Right cardiac atrium (tissue), 5 donors: ENCODE measurements around the gene CTTNBP2NL. TPM values are rescaled to one million over a fixed set of nuclear protein-coding genes. Genes with fewer than 3 reads are reported as not detected.

Experiments used
- ATAC-seq, 2 donors: fragments of 200-7000 bp; cut with Tn5 transposase; one replicate each; pipeline versions ENCODE4 v1.8.0 to v1.9.1; 2020; ENCODE audit warnings: moderate library complexity in 2 of 2, mild to moderate bottlenecking in 1 of 2
- DNase-seq, 3 donors: peaks; one replicate each; pipeline ENCODE4 v3.0.0-alpha.2; 2020
- H3K27ac ChIP-seq: one replicate; pipeline ENCODE4 v1.5.1; 2013; ENCODE audit warnings: mild to moderate bottlenecking, low read length, control low read depth, moderate library complexity
- H3K27me3 ChIP-seq: one replicate; pipeline ENCODE4 v1.6.1; 2013; ENCODE audit not compliant: control insufficient read depth, insufficient read depth
- H3K4me1 ChIP-seq: one replicate; pipeline ENCODE4 v1.6.1; 2013; ENCODE audit warnings: low read length; ENCODE audit not compliant: control insufficient read depth, insufficient read depth
- H3K4me3 ChIP-seq: one replicate; pipeline ENCODE4 v1.5.1; 2013; ENCODE audit warnings: low read length, control low read depth
- H3K9me3 ChIP-seq: one replicate; pipeline ENCODE4 v1.6.1; 2013; ENCODE audit warnings: low read length; ENCODE audit not compliant: control insufficient read depth
- WGBS: extraction: QIAGEN DNeasy Blood & Tissue Kit; methylation state at CpG from one replicate; pipeline ENCODE4 v1.1.7; 2013; 5-methylcytosine and 5-hydroxymethylcytosine counted together
- intact Hi-C, 4 donors: fragments of 100-400 bp; cut with DNase I; formaldehyde crosslinking; loops; one replicate each; pipeline versions ENCODE4 v1.11.0 to v1.14.0; 2022 to 2023
- microRNA-seq, 2 donors: library from miRNA; unstranded; fragments of <30 nt; microRNA quantifications; one replicate each; pipeline ENCODE4 v1.2.0, GENCODE V29; 2020 to 2021
- polyA plus RNA-seq: library from polyadenylated mRNA; stranded (reverse); fragments of 200-250 nt; gene quantifications from one replicate; pipeline ENCODE4 v1.2.3, GENCODE V29; 2013
- total RNA-seq, 4 donors: library from RNA; stranded (reverse); fragmentation: NEBNext Ultra II Directional; extraction: Animal tissue kit (Norgen Biotek cat#: 25700); gene quantifications; one replicate each; pipeline ENCODE4 v1.2.1, GENCODE V29; 2021
- donor health status: healthy with polysubstance abuse.
- donor health status: DM: no; HTN: yes; CAD: no.
- donor health status: DM: no; HTN: no; CAD: no.
- donor health status: DM: no; HTN: yes; CAD: no; lungs with severe emphysema.
- donor health status: DM: yes; HTN: yes; CAD: no.

Gene CTTNBP2NL
- total and polyA plus RNA-seq, 5 donors: 5.1 to 24.9 (median 16.7) TPM

DNA sequence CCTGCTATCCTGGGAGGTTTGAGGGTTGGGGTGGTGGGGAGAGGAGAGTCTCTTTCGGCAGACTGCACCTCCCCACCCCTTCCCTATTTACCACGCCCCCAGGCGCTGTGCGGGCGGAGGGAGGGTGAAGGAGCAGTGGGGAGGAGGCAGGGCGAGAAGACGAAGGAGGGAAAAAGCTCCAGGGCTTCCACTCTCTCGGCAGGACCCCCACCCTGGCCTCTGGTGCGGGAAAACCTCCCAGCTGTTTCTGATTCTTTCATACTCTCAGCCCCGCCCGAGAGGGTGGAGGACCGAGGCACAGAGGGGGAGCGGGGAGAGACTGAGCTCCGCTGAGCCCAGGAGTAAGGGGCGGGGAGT is 111.9 kb downstream of the CTTNBP2NL start:
- Histone ChIP-seq H3K27ac (no peak overlapping the region), H3K4me3 (peak overlapping the region; percentile 51), H3K27me3 (no peaks in the 10 kb centered on the region), H3K4me1 (no peaks in the 10 kb centered on the region), H3K9me3 (no peaks in the 10 kb centered on the region)
- 1% methylated on average over 15 of the region's 15 CpGs for WGBS
- peak; percentile 11 to 50 for ATAC-seq
- intact Hi-C loops: loop anchor here in 2 of 4 donors (10.0 kb wide), 1 partner anchor 197 kb away; the partner anchor contains the start of gene RHOC (in 2 of the 2)
- DNase-seq: peak in 1 of 3 donors; percentile 62

DNA sequence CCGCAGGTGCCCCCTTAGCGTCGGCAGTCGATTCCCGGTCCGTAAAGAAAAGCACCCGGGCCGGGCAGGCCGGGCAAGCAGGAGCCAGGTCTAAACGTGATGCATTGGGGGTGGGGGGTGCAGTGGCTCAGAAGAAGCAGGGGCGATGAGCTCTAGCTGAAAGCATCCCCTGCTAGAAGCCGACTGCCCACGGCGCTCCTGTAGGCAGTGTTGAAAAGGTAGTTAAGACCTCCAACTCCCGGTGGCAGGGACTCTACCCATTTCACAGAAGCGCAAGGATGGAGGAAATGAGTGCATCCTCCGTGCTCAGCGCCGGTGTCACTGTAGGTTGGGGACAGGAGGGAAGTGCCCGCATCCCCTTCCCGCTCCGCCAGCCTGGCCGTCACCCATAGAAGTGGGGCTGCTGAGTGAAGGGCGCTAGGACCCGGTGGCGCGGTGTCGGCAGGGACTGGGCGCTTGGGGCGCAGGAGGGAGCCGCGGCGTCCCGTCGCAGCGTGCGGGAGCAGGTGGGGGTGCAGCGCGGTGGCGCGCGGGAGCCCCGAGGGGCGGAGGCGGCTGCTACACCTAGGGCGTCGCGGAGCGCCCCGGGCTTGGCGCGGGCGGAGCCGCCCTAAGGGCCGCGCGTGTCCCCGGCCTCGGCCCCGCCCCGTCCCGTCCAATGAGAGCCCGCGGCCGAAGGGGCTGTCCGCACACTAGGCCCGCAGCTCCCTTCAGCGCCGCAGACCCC is 112.4 kb downstream of the CTTNBP2NL start, which contains the start of gene WNT2B:
Gene WNT2B (plus strand): TSS at position 688 of the 727 bp plus-strand sequence. CDS start 298 bp downstream, outside the sequence.
- DNase-seq: peak; percentile 34 to 66 (median 64)
- ATAC-seq: peak; percentile 48 to 63
- no peaks in the 10 kb centered on the region for H3K4me1 ChIP-seq
- H3K27me3 ChIP-seq: no peaks in the 10 kb centered on the region
- no peak within 1 kb of the TSS for H3K27ac ChIP-seq
- H3K4me3 ChIP-seq: peak within 1 kb of the TSS; percentile 51
- no peaks in the 10 kb centered on the region for H3K9me3 ChIP-seq
- intact Hi-C loops: loop anchor here in 2 of 4 donors (10.0 kb wide), 1 partner anchor 196 kb away; the partner anchor contains the start of gene RHOC (in 2 of the 2)
- WGBS: under 1% methylated on average over 69 of the region's 69 CpGs

DNA sequence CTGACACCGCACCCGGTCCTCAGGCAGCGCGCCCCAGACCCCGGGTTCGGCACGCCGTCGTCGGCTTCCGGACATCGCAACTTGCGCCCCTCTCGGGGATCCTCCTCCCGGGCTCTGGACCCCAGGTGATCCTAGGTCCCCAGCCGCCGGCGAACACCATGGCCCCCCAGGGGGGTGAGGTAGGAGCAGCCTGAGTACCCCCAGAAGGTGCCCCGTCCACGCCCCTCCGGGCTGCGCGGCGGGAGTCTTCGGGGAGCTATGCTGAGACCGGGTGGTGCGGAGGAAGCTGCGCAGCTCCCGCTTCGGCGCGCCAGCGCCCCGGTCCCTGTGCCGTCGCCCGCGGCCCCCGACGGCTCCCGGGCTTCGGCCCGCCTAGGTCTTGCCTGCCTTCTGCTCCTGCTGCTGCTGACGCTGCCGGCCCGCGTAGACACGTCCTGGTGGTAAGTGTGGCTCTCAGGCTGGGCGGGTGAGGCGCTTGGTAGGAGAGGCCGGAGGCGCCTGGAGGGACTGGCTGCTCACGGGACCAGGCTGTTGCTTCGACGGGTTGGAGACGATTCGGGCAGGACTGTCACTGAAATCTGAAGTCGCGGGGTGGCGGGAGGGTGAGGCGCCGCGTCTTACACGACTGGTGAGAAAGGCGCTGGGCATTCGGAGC is 113.1 kb downstream of the CTTNBP2NL start:
- Histone ChIP-seq H3K4me3 (peak overlapping the region; percentile 51), H3K27ac (no peak overlapping the region), H3K9me3 (no peaks in the 10 kb centered on the region), H3K27me3 (no peaks in the 10 kb centered on the region), H3K4me1 (no peaks in the 10 kb centered on the region)
- intact Hi-C loops: loop anchor here in 2 of 4 donors (10.0 kb wide), 1 partner anchor 196 kb away; the partner anchor contains the start of gene RHOC (in 2 of the 2)
- DNase-seq: peak; percentile 27 to 70 (median 67)
- peak in 1 of 2 donors; percentile 33 for ATAC-seq
- 12% methylated on average over 66 of the region's 66 CpGs for WGBS

DNA sequence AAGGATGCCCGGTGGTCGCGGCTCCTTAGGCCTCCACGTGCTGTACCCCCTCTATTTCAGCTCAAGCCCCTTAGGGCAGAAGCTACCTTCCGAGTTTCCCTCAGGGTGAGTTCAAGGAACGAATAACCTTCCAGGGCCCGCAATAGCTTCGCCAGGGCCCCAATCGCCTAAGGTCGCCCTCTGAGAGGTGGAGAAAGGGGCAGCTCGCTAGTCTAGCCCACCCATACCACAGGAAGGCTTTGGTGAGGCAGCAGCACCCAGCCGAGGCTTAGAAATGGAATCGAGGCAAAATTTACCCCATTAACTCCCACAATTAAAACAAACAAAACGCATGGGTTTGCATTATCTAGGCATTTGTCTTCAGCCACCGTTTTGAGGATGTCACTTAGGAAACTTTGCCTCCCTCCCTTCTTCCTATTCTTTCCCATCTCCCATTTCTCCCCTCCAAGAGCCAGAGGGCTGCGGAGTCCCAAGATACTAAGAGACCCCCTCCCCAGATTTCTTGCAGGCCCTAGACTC is 113.7 kb downstream of the CTTNBP2NL start:
- intact Hi-C loops: loop anchor here in 2 of 4 donors (10.0 kb wide), 1 partner anchor 195 kb away; the partner anchor contains the start of gene RHOC (in 2 of the 2)
- ATAC-seq (no peak), DNase-seq (no peak)
- no peaks in the 10 kb centered on the region for H3K9me3 ChIP-seq
- 65% methylated on average over 16 of the region's 16 CpGs for WGBS
- H3K4me1 ChIP-seq: no peaks in the 10 kb centered on the region
- H3K27me3 ChIP-seq: no peaks in the 10 kb centered on the region
- no peak overlapping the region for H3K4me3 ChIP-seq
- H3K27ac ChIP-seq: no peak overlapping the region

- H3K27me3 ChIP-seq: no peaks in the 10 kb centered on the region
- 85% methylated on average over 7 of the region's 7 CpGs for WGBS
- DNase-seq (no peak), ATAC-seq (no peak)
- no peak overlapping the region for H3K4me3 ChIP-seq
- no peaks in the 10 kb centered on the region for H3K9me3 ChIP-seq
- no peaks in the 10 kb centered on the region for H3K4me1 ChIP-seq
- intact Hi-C loops: no loop called here
- no peak overlapping the region for H3K27ac ChIP-seq
These were observed 114.3 kb downstream of the CTTNBP2NL start for GRCh38 chr1:112510340-112510739.

Small RNA genes lying within 50 kb of the gene (microRNA-seq; reads per million reads assigned to microRNA genes)
- 0 reads per million in 2 donors for gene MIR4256

Other genes with a start within 250 kb of the CTTNBP2NL start
- 10 to 100 TPM in 3 of 4 donors, 1 to 10 TPM in 1; 7.1 to 14.1 (median 11.9) TPM for gene WNT2B, start 112.8 kb downstream of the CTTNBP2NL start, total RNA-seq
- gene WNT2B, start 112.8 kb downstream of the CTTNBP2NL start, polyA plus RNA-seq: 3.5 TPM
- gene ST7L, start 222.9 kb downstream of the CTTNBP2NL start, total RNA-seq: 10 to 100 TPM; 13.7 to 18.9 (median 16.3) TPM
- gene ST7L, start 222.9 kb downstream of the CTTNBP2NL start, polyA plus RNA-seq: 7.2 TPM
- gene CAPZA1, start 223.6 kb downstream of the CTTNBP2NL start, total RNA-seq: 10 to 100 TPM; 30.2 to 53.4 (median 43.4) TPM
- gene CAPZA1, start 223.6 kb downstream of the CTTNBP2NL start, polyA plus RNA-seq: 22.3 TPM